Articular chondrocyte of knee joint (primary cell): ENCODE results near the gene PATE1. TPM values are rescaled to one million over a fixed set of nuclear protein-coding genes. Genes with fewer than 3 reads are reported as not detected.

Experiments
- total RNA-seq: library from RNA; depleted of rRNA; stranded (reverse); fragments of >200 nt; gene quantifications from 2 replicates; pipeline ENCODE4 v1.2.3, GENCODE V29; 2012

The PATE1 gene
- total RNA-seq: not detected in 2 replicates

DNA sequence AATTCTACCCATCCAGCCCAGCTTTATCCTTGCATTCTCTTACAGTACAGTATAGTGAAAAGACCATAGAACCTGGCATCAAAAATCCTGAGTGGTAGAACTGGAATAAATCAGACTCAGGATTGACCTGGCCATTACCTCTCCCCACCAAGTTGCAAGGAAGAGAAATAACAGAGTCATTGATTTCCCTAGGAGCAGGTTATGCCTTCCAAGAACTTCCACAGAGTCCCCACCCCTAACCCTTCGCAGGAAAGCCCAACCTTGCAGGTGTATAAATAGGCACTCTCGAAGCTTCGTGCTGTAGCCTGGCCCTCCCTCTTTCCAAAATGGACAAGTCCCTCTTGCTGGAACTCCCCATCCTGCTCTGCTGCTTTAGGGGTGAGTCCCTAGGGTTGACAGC lies at the start of gene PATE1:
Gene PATE1 (plus strand): TSS at position 301 of the 400 bp plus-strand sequence. CDS start 26 bp downstream, at position 327.

DNA sequence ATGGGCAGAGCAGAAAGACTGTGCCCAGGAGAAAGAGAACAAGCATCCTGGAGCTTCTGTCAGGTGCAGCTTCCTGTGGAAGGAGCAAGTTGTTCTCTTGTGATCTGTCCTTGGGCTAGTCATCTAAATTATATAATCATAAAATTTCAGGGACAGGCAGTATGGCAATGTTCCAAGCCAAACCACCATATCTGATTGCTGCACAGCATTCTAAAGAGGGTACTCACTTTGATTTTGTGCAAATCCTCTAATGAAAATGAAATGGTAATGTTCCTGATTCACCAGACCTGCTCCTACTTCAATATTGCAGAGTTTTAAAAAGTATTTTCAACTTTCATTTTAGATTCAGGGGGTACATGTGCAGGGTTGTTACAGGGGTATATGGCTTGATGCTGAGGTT lies 32.6 kb downstream of the PATE1 start, which contains the start of gene PATE2:
Gene PATE2 (minus strand): TSS at position 101 of the 400 bp plus-strand sequence. CDS start 55 bp downstream, at position 46.

GRCh38 chr11:125787827-125788226 lies 41.7 kb downstream of the PATE1 start, which contains the start of gene PATE3:
TSS of gene PATE3 (plus strand) at chr11:125788127. CDS start at chr11:125788152, 25 bp downstream.

Other genes with a start within 250 kb of the PATE1 start
- gene EI24, start 176.8 kb upstream of the PATE1 start, total RNA-seq: 87.3 and 90.9 TPM in 2 replicates
- gene STT3A, start 153.4 kb upstream of the PATE1 start, total RNA-seq: 393 and 442 TPM in 2 replicates
- 33.5 and 34.3 TPM in 2 replicates for gene CHEK1, start 121.1 kb upstream of the PATE1 start, total RNA-seq
- 0.11 TPM in 1 of 2 replicates, not detected in the other for gene ACRV1, start 65.4 kb upstream of the PATE1 start, total RNA-seq
- gene PATE2, start 32.5 kb downstream of the PATE1 start, total RNA-seq: 0.13 and 0.43 TPM in 2 replicates
- 0.13 TPM in 1 of 2 replicates, not detected in the other for gene PATE3, start 41.8 kb downstream of the PATE1 start, total RNA-seq
- not detected in 2 replicates for gene PATE4, start 87.0 kb downstream of the PATE1 start, total RNA-seq
- 7.3 and 11.6 TPM in 2 replicates for gene HYLS1, start 141.4 kb downstream of the PATE1 start, total RNA-seq
- gene PUS3, start 156.9 kb downstream of the PATE1 start, total RNA-seq: 12.2 and 15.0 TPM in 2 replicates
- gene DDX25, start 158.2 kb downstream of the PATE1 start, total RNA-seq: not detected in 2 replicates
- gene VSIG10L2, start 199.8 kb downstream of the PATE1 start, total RNA-seq: 0.39 and 0.65 TPM in 2 replicates